ENCODE results near the gene RIC8B.

Gene RIC8B

DNA sequence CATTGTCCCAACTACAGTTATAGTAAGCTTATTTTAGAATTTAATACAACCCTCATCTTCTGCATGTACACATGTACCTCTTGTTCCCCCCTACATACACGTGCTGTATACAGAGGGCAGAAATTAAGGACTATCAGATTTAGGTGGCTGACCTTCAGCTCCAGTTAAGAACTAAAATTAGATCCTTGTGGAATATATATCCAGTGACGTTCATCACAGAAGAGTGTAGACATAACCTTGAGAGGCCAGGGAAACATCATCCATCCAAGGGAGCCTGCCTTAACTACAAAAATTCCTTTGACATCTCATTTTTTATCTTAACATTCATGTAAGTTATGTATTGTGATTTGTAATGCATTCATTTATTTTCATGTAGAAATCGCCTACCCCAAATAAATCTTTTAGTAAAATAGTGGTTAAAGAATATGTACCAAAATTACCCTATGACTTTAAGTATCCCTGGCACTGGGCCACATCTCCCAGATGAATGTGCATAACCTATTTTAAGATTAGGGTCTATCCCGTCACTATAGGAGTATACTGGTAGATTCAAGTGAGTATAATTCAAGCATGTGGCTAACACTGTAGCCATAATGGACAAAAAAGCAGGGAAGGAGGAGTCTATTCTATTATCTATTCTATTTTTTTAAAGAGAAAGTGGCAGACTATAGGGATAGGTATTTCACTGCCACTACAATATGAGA lies 27.5 kb downstream of the RIC8B start:
- no peak for DNase-seq (ENCODE audit: low read depth)

GRCh38 chr12:106804668-106805067 lies 30.2 kb downstream of the RIC8B start:
- no peak for DNase-seq (ENCODE audit: low read depth)

DNA sequence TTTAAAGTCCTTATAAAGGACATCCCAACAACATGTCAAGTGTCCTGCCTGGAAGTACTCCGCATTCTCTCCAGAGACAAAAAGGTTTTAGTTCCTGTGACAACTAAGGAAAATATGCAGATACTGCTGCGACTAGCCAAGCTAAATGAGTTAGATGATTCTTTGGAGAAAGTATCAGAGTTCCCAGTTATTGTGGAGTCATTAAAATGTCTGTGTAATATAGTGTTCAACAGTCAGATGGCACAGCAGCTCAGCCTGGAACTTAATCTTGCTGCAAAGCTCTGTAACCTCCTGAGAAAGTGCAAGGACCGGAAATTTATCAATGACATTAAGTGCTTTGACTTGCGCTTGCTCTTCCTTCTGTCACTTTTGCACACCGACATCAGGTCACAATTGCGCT lies 40.2 kb downstream of the RIC8B start:
- DNase-seq (ENCODE audit: low read depth): no peak

DNA sequence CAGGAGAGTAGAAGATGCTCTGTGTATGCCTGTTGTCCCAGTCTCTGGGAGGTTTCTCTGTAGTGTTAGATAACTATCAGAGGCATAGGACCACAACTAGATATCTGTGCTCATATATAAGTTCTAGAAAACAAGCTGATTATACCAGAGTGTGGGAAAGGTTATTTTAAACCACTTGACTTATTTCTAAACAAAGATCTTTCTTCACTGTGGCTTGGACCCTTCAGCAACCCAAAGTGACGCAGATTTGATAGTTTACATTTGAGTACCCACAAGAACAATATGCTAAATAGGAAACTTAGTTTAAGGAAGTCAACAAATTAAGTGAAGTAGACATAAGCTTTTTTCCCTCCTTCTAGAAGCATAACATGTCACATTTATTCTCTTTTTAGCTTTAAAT lies 41.3 kb downstream of the RIC8B start:
- no peak for DNase-seq (ENCODE audit: low read depth)

DNA sequence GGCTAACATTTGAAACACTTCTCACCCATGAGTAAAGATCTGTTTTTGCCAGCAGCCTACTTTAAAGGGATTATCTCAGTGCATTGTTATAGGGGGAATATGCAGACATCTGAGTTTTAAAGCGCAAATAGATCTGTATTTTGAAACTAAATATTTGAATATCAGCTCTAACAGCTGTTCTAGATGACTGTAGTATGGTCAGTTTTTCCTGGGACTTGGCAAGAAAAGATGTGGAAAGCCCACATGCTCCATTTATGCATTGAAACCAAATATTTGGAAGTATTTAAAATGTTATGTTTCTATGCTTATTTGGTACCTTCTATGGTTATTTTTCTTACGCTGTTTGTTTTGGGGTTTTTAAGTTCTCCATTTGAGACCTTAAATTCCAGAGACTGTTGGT lies 41.7 kb downstream of the RIC8B start:
- no peak for DNase-seq (ENCODE audit: low read depth)

- no peak for DNase-seq (ENCODE audit: low read depth)
Observed at GRCh38 chr12:106819991-106820390, 45.5 kb downstream of the RIC8B start.

DNA sequence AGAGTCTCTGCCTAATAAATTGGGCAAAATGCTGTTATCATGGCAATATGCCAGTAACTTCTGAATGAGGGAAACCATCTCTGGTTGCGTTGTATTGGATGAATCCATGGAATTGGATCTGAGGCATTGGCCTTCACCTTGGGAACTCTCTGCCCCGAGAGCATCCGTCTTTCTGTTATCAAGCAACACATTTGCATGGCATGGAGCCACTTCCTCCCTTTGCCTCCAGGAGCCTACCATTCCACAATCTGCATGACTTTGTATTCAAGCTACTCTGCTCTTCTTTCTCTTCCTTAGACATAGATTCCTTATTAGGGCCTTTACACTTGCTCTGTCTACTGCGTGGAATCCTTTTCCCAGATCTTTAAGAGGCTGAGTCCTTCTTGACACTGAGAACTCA lies 57.2 kb downstream of the RIC8B start:
- no peak for DNase-seq (ENCODE audit: low read depth)

GRCh38 chr12:106837782-106838181 lies 63.3 kb downstream of the RIC8B start:
- DNase-seq (ENCODE audit: low read depth): no peak

GRCh38 chr12:106839333-106839732 lies 64.9 kb downstream of the RIC8B start:
- DNase-seq (ENCODE audit: low read depth): no peak

DNA sequence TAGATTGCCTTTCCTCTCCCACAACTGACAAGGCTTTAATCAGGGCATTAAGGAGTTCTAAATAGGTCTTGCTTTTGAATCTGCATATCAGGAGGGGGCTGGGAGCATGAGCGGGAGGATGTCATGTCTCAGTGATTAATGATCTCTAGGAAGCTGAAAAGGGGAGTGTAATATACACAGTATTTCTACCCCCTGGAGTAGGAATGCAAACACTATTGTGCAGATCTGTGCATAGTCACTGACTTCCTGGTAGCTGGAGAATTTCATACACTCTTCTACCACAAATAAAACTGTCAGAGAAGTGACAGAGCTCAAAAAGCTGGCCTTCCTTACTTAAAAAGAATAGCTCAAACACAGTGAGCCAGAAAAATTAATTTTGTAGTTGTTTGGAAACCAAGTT lies 65.8 kb downstream of the RIC8B start:
- DNase-seq (ENCODE audit: low read depth): no peak

DNA sequence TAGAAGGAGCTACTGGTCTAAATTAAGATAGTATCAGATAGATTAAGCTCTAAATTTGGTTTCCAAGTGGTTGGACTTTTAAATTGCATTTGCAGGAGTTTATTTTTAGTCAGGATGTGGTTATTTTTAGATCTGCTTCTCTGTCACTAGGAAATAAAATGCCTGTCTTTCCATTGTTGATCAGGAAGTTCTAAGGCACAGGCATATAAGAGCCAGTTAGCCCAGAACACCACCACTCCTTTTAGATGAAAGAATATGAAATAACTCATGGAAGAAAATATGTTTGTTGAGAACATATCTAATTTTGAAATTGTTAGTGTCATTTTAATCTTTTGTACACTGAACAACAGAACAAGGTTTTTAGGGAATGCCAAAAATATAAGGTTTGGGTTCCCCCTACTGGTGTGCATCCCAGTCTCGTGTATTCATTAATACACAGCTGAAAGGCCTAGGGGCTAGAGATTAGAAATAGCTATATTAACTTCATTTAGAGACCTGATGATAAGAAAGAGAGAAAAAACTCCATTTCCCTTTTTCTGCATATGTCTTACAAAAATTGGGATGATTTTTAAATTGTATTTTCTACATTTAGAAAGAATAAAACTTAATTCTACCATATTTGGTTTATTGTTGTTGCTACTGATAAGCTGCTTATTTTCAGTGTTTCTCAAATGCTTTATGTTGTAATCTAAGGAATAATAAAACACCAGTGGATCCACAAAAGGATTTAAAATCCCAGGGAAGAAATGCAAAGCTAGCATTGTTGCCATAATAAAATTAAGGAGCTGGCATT lies 67.2 kb downstream of the RIC8B start:
- no peak for DNase-seq (ENCODE audit: low read depth)

GRCh38 chr12:106845902-106846301 lies 71.4 kb downstream of the RIC8B start:
- no peak for DNase-seq (ENCODE audit: low read depth)

DNA sequence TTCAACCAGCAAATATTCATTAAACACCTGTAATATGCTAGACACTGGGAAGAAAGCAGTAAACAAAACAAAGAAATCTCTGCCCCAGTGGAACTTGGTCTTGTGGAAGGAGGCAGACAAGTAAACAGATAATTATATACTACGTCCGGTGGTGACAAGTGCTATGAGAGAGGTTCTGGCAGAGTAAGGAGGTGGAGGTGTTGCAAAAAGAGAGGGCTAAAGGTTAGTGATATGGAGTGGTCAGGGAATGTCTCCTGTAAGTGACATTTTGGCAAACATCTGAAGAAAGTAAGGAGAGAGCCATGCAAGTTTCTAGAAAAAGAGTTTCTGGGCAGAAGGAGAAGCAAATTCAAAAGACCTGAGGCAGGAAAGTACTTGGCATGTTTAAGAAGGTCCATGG lies 73.4 kb downstream of the RIC8B start:
- DNase-seq (ENCODE audit: low read depth): no peak

- DNase-seq (ENCODE audit: low read depth): no peak
Observed at GRCh38 chr12:106851306-106851705, 76.8 kb downstream of the RIC8B start.

DNA sequence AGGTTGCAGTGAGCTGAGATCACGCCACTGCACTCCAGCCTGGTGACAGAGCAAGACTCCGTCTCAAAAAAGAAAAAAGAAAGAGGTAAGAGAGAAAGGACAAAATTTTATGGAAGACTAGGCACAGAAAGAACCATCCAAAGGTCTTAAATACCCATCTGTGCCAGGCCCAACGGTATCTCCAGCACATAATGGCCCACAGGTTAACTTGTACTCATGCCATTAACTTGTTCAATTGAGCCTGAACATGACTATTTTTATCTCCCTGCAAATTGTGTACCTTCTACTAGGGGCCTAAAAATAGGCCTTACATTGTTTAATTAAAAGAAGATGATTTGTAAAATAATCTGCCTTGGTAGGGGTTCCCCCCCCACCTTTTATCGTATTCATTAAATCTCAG lies 80.2 kb downstream of the RIC8B start:
- DNase-seq (ENCODE audit: low read depth): no peak

GRCh38 chr12:106855221-106855758 lies 80.8 kb downstream of the RIC8B start:
- DNase-seq (ENCODE audit: low read depth): no peak

- DNase-seq (ENCODE audit: low read depth): no peak
Observed at GRCh38 chr12:106861984-106862916, 87.8 kb downstream of the RIC8B start.

DNA sequence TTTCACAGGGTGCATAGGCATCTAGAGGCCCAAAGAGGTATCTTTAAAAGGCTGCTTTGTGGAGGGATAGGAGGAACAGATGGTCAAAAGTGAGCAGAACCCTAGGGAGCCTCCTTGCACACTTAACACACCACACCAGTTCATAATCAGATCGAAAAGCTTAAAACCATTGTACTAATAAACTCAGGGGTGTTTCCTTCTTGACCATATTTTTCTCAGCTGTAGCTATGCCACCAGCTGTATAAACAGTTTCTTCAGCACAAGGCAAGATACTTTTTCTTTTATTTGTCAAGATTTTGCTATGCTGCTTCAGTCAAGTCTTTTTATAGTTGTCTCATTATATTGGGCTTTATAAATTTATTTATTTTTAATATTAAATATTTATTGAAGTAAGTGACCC lies 88.7 kb downstream of the RIC8B start:
- DNase-seq (ENCODE audit: low read depth): no peak

DNA sequence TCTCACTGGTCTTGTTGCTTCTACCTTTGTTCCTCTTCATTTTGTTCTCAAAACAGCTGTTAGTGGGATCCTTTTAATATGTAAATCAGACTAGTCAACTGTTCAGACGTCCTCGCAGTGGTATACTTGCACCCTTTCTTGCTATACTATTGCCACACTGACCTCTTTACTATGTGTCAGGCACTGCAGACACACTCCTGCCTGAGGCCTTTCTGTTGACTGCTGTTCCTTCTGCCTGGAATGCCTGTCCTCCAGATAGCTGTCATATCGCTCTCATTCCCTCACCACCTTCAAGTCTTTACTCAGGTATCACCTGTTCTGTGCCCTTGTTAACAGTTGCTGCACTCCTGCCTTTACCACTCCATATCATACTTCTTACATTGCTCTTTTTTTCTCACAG lies 91.2 kb downstream of the RIC8B start:
- DNase-seq (ENCODE audit: low read depth): no peak

DNA sequence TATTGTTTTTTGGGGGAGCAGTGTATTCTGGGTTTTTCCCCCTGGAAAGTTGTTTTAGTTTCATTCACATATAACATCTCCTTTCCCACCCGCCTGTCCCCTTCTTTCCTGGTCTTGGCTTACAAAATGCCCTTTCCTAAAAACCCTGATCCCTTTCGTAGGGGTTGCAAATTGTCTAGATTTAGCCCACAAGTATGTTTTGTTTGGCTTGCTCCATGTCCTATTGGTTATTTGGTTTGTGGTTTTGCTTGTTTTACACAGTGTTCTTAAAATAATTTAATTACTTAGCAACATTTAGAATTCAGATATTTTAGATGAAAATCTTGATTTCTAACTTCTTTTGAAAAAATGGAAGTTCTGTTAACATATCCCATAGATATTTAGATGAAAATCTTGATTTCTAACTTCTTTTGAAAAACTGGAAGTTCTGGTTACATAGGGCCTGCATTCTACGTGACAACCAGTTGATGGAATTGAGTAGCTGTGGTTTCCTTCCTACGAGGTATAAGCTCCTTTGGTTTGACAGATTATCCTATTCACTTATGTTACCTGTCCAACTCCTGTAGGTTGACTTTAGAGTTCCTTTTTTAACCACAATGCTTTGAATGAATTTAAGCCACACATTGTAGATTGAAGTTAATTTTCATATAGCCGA lies 92.1 kb downstream of the RIC8B start:
- no peak for DNase-seq (ENCODE audit: low read depth)

- DNase-seq (ENCODE audit: low read depth): no peak
Observed at GRCh38 chr12:106867651-106868050, 93.2 kb downstream of the RIC8B start.

All from stimulated activated CD8-positive, alpha-beta memory T cell treated with anti-CD3 and anti-CD28 coated beads, Interleukin-15, amount 100 ng/mL, for 24 hours (primary cell).